K562 (cell line): ENCODE results near the gene TNPO2. TPM values are rescaled to one million over a fixed set of nuclear protein-coding genes. Genes with fewer than 3 reads are reported as not detected.

Experiments used
- ATF2 ChIP-seq: sonication (generic); formaldehyde crosslinking; IDR thresholded peaks from 2 replicates; pipeline ENCODE4 v1.8.1; 2022; ENCODE audit warnings: missing genetic modification reagents
- CBFA2T2 ChIP-seq: fragments of 450-650 bp; conservative IDR thresholded peaks from 2 replicates; pipeline ENCODE4 v1.6.1; 2017; ENCODE audit warnings: mild to moderate bottlenecking
- CHD2 ChIP-seq: IDR thresholded peaks from 2 replicates; pipeline ENCODE4 v1.6.1; 2011; ENCODE audit warnings: low read depth, low read length
- DDX20 ChIP-seq: fragments of 450-650 bp; IDR thresholded peaks from 2 replicates; pipeline ENCODE4 v1.6.1; 2016; ENCODE audit warnings: missing genetic modification characterization, low read depth, mild to moderate bottlenecking, missing compliant biosample characterization, moderate library complexity
- HBP1 ChIP-seq: fragments of 450-650 bp; formaldehyde crosslinking; IDR thresholded peaks from 2 replicates; pipeline ENCODE4 v1.4.0; 2022; ENCODE audit warnings: missing genetic modification characterization
- KDM2B ChIP-seq: fragments of 250-450 bp; sonication (Bioruptor Pico); IDR thresholded peaks from 2 replicates; pipeline ENCODE4 v1.8.0; 2021; ENCODE audit warnings: mild to moderate bottlenecking, moderate library complexity
- MXD1 ChIP-seq: fragments of 250-450 bp; sonication (Bioruptor Pico); IDR thresholded peaks from 2 replicates; pipeline ENCODE4 v1.8.0; 2021; ENCODE audit warnings: borderline replicate concordance, mild to moderate bottlenecking, moderate library complexity; ENCODE audit not compliant: poor library complexity, severe bottlenecking
- NR1H2 ChIP-seq: sonication (generic); formaldehyde crosslinking; IDR thresholded peaks from 2 replicates; pipeline ENCODE4 v1.4.0; 2020; ENCODE audit warnings: mild to moderate bottlenecking, missing genetic modification reagents
- NR2C1 ChIP-seq, 2 experiments: fragments of 450-650 bp; IDR thresholded peaks; 2 replicates each; pipeline ENCODE4 v1.6.1; 2017; ENCODE audit warnings: mild to moderate bottlenecking in 2 of 2, antibody characterized with exemption in 1 of 2, inconsistent platforms in 1 of 2, missing compliant biosample characterization in 1 of 2, missing genetic modification characterization in 1 of 2
- OTX1 ChIP-seq: fragments of 450-650 bp; formaldehyde crosslinking; IDR thresholded peaks from 2 replicates; pipeline ENCODE4 v1.4.0; 2022; ENCODE audit warnings: mild to moderate bottlenecking
- POLR2H ChIP-seq: IDR thresholded peaks from 2 replicates; pipeline ENCODE4 v1.6.1; 2016; ENCODE audit warnings: missing genetic modification characterization, low read depth, mild to moderate bottlenecking, control low read depth, missing compliant biosample characterization, moderate library complexity
- RBBP5 ChIP-seq: fragments of 200-600 bp; sonication (generic); IDR thresholded peaks from 2 replicates; pipeline ENCODE4 v1.6.1; 2012; ENCODE audit warnings: borderline replicate concordance, mild to moderate bottlenecking, low read length, control low read depth, inconsistent platforms; ENCODE audit not compliant: insufficient read depth, poor library complexity, severe bottlenecking
- SMARCB1 ChIP-seq: IDR thresholded peaks from 2 replicates; pipeline ENCODE4 v1.6.1; 2011; ENCODE audit warnings: improper control_type of control experiment, low read depth; ENCODE audit not compliant: insufficient read length
- SRSF1 ChIP-seq: fragments of 200-400 bp; formaldehyde crosslinking; IDR thresholded peaks from 2 replicates; pipeline ENCODE4 v1.6.1; 2017; ENCODE audit warnings: mild to moderate bottlenecking, low read depth, low read length, moderate library complexity
- ZBTB11 ChIP-seq, 3 experiments: fragments of 200-800 bp in 1 of 3; fragments of 250-450 bp in 1 of 3; fragments of 450-650 bp in 1 of 3; sonication (Bioruptor Pico) in 1 of 3; sonication (Bioruptor generic) in 1 of 3; formaldehyde crosslinking in 1 of 3; IDR thresholded peaks; 2 replicates each; pipeline versions ENCODE4 v1.6.1 to v1.8.0; 2016 to 2022; ENCODE audit warnings: mild to moderate bottlenecking in 2 of 3, missing genetic modification characterization in 2 of 3, missing compliant biosample characterization in 1 of 3, moderate library complexity in 1 of 3
- ZNF696 ChIP-seq: fragments of 250-450 bp; sonication (Bioruptor Pico); conservative IDR thresholded peaks from 2 replicates; pipeline ENCODE4 v1.4.0; 2020; ENCODE audit warnings: mild to moderate bottlenecking, moderate library complexity
- ZNF764 ChIP-seq: fragments of 250-450 bp; sonication (Bioruptor Pico); IDR thresholded peaks from 2 replicates; pipeline ENCODE4 v1.4.0; 2020; ENCODE audit warnings: low read depth, mild to moderate bottlenecking, moderate library complexity
- polyA plus RNA-seq, 8 experiments: library from polyadenylated mRNA; depleted of rRNA in 4 of 8; stranded (reverse) in 5 of 8; unstranded in 3 of 8; fragments of >200 nt; fragmentation: Nextera tagmentation in 2 of 8; fragmentation: Illumina TruSeq in 1 of 8; extraction: Ambion mirVana in 2 of 8; extraction: Trizol in 1 of 8; gene quantifications; 2 replicates each; pipeline versions ENCODE4 v1.2.1 to v1.2.3, GENCODE V29; 2011 to 2014; ENCODE audit warnings: inconsistent platforms in 1 of 8, missing spikeins in 1 of 8
- total RNA-seq, 7 experiments: library from RNA; depleted of rRNA in 6 of 7; stranded (reverse); fragments of >200 nt in 6 of 7; fragmentation: Illumina TruSeq in 2 of 7; extraction: Trizol in 2 of 7; gene quantifications; 2 replicates each; pipeline versions ENCODE4 v1.2.1 to v1.2.3, GENCODE V29; 2011 to 2021; ENCODE audit warnings: low replicate concordance in 1 of 7

The TNPO2 gene
- total and polyA plus RNA-seq, 9 of the 15 experiments (the other 6 are each of a cell fraction or from before 2014, with no cell fraction given): 6.0 to 126 (median 53.8) TPM

- TF ChIP-seq ATF2 (CRISPR knock-in tag) (no peak), CHD2 (peak; percentile 85), KDM2B (CRISPR knock-in tag) (no peak), ZBTB11 (CRISPR knock-in tag; IDR thresholded peaks at IDR 0.05) (no peak), POLR2H (tag) (peak; percentile 58; the same call in 1 of the 2 replicates), DDX20 (tag) (no peak), NR1H2 (CRISPR knock-in tag) (no peak), MXD1 (CRISPR knock-in tag) (no peak), SRSF1 (no peak), OTX1 (CRISPR knock-in tag) (peak; percentile 70), NR2C1 (IDR thresholded peaks at IDR 0.05) (peak; percentile 60), NR2C1 (tag; IDR thresholded peaks at IDR 0.05) (no peak), CBFA2T2 (peak; percentile 81), ZNF764 (no peak), HBP1 (CRISPR knock-in tag) (no peak), SMARCB1 (no peak), ZNF696 (no peak), RBBP5 (peak; percentile 72)
Observed at GRCh38 chr19:12736995-12737834, 13.5 kb upstream of the TNPO2 start, which contains the start of gene GET3 (continued).
